Activated gamma-delta T cell treated with anti-CD3 and anti-CD28 coated beads, Interleukin-2, amount 50 U/mL, for 16 hours (primary cell): ENCODE results near the gene MRPS18A.
"Not testable (repeated sequence)": the region's sequence is repeated elsewhere in the genome, so short reads cannot be mapped to it uniquely, and the experiment has no call there.

ENCODE experiments used
- DNase-seq: peaks from one replicate; pipeline ENCODE4 v3.0.0-alpha.2; 2020; ENCODE audit warnings: low read depth

MRPS18A gene

DNA sequence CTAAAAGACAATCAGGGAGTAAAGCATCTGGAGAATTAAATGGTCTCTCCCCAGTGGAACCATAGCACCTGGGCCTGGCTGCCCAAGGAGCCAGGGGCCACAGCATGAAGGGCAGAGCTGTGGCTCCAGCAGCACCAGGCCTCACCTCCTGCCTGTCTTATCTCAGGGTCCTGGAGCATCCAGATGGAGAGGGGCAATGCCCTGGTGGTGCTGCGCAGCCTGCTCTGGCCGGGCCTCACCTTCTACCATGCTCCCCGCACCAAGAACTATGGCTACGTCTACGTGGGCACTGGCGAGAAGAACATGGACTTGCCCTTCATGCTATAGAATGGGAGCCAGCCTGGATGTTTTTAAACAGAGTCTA is 17.0 kb downstream of the MRPS18A start:
- no peak for DNase-seq

DNA sequence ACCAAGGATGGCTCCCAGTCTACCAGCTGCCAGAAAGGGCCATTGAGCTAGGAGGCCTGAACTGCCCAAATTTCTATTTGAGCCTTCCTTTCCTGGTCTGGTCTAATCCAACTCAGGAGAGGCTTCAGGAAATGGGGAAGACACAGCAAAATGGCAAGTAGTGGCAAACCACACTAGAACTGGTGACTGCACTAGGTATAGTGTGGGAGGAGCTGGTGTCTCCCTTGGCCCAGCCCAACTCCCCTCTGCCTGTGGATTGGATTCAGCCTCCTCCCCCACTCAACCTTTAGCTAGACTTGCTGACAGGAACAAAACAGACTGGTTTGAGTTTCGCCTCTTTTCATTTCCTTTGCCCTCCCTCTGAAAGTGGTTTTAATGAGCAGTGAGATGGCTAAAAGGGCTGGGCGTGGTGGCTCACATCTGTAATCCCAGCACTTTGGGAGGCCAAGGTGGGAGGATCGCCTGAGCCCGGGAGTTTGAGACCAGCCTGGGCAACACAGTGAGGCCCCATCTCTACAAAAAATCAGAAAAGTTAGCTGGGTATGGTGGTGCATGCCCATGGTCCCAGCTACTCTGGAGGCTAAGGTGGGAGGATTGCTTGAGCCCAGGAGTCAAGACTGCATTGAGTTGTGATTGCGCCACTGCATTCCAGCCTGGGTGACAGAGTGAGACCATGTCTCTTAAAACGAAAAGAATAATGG is 17.5 kb downstream of the MRPS18A start:
- DNase-seq = no peak

DNA sequence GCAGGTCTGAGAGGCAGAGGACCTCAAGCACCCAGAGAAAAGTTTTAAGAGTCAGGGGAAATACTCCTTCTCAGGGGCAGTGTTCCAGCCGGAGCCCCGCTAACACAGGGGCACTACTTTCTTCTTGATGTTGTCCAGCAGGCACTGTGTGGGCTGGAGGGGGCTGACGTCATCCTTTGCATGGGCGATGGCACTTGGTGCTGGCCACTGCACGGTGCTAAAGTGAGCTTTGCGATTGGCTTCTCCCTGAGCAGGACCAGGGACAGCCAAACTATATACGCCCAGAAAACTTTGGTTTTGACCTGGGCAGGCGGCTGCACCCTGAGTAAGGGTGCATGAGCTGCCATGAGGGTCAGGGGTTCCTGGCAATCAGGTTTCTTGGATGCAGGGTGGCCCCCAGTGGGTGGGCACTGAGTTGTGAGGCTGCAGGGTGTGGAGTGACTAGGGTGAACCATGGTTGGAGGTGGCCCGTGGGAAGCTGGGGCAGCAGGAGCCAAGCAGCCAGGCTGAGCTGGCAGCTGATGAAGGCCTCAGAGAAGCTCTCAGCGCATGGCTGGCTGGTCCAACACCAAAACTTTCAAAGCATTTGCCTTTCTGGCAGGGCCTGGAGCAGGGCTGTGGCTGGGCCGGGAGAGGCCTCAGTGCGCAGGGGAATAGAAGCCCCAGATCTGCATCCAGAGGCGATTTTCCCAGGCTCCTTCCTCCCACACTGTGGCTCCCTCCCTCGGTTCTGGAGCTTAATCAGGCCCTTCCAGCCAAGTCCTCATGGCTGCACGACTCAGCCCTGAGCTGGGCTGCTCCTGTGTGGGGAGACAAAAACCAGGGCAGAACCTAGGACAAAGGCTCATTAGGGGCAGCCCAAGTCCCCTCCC is 18.3 kb downstream of the MRPS18A start:
- DNase-seq = no peak

DNA sequence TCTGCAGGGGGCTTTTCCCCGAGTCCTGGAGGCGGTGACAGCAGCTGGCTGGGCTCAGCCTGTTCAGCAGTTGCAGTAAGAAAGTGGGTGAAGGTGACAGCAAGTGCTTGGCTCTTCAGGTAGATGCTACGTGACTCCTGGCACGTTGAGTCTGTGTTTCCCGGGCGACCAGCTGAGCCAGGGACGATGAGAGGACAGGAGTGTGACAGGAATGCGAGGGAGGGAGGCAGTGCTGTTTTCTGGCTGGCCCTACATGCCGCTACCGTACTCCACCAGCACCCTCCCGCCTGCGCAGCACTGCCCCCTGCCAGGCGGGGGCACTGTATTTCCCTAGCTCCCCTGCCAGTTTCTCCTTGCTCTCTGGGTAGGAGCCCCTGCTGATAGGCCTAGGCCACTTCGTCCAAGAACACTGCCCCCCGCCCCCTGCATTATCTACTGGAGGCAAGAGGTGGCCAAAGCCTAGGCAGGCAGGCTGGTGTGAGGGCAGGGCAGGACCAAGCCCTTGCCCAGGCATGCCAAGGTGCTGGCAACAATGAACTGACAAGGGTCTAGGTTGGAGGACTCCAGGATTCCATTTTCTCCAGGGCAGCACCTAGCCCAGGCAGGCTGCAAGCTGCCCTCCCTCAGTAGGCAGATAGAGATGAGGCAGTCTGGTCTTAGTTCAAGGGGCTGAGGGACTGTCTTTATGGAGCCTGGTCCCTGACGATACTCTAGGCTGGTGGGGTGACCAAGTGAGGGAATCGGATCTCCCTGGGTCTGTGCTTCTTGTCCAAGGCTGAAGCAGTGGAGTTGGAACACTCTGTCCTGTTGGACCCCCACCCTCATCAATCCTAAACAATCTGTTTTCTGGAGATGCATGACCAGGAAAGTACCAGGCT is 19.2 kb downstream of the MRPS18A start:
- peak; percentile 9 for DNase-seq

DNA sequence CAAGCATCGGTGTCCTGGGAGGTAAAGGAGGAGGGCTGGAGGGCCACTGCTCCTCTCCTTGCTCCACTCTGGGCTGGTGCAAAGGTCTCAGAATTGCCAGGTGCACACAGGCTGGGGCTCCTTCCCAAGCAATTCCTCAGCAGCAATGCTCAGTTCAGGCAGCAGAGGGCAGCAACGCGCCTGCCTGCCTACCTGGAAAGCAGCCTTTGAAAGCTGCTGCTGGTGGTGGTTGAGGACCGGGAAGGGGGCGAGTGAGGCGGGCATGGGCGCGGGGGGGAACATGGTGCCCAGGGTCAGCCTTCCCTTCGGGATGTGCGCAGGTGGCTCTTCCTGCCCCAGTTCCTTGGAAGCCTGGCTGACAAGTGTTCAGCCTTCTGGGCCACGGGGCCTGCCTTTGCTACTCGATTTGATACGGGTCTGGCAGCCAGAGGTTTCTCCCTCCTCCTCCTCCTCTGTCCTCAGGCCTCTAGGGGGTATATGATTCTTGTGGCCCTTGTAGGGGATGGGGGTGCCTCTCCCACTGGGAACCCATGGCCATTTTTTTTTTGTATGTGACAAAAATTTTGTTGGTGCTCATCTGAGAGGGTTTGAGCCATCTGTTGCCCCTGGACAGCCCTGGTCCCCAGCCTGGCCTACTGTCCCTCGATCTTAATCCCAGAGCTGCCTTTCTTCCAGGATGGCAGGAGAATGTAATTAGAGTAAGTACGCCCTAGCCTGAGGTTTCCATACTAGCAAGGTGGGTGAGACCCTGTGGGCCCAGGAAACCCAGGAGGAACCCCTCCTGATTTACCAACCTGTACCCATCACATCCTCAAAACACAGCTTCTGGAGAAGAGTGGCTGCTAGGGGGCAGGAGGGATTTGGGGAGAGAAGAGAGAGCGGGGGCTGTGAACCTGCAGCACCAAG is 20.1 kb downstream of the MRPS18A start:
- peak; percentile 54 for DNase-seq

DNA sequence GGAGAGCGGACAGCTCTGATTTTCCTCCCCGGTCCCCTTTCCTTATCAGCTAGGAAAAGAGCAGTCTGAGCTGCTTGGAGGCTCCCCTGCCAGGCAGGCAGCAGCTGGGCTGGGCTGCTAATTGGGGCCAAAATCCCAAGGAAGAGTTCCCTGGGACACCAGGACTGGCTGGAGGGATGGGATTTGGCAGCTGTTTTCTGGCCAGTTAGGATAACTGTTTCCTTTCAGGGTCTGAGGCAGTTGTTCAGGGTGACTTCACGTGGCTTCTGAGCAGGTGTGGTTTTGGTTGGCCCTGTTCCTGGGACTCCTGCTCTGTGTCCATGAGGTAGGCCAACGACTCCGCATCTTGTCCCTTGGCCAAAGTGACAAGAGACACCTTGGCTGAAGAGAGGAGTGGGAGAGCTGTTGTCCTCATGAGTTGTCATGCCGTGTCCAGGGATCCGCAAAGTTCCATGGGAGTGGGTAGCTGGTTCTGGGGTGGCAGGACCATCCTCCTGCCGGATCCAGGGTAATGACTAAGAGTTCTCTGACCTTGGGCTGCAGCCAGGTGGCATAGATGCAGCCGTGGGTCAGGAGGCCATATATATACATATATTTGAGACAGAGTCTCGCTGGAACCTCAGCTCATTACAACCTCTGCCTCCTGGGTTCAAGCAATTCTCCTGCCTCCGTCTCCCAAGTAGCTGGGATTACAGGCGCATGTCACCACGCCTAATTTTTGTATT is 21.2 kb downstream of the MRPS18A start:
- DNase-seq = no peak

DNA sequence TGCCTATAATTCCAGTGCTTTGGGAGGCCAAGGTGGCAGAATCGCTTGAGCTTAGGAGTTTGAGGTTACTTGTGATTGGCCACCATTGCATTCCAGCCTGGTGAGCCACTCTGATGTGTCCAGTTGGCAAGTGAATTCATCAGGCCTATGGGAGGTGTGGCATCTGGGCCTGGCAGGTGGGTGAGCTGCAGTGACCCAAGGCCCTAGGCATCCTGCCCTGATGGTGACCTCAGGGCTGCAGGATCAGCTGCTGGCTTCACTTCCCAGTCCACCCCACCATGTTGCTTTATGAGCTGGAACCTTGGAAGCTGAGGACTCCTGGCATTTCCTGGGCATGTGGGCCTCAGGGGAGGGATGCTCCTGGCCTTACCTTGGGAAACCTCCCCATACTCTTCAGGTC is 22.2 kb downstream of the MRPS18A start:
- DNase-seq = no peak

DNA sequence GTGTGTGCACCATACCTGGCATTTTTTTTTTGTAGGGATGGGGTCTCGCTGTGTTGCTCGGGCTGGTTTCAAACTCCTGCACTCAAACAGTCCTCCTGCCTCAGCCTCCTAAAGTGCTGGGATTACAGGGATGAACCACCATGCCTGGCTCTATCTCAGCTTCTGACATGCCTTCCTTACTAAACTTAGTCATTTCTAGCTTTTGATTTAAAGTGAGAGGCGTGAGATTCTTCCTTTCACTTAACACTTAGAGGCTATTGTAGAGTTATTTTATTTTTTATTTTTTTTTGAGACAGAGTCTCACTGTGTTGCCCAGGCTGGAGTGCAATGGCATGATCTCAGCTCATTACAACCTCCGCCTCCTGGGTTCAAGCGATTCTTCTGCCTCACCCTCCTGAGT is 24.6 kb downstream of the MRPS18A start:
- DNase-seq = not testable (repeated sequence)

DNA sequence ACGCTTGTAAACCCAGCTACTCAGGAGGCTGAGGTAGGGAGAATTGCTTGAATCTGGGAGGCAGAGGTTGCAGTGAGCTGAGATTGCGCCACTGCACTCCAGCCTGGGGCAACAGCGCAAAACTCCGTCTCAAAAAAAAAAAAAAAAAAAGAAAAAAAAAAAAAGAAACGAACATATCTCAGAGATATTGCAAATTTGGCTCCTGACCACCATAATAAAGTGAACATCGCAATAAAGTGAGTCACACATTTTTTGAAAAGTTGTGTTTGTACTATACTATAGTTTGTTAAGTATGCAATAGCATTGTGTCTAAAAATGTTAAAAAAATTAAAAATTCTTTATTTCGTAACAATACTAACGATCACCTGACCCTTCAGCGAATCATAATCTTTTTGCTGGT is 29.4 kb downstream of the MRPS18A start:
- DNase-seq = no peak

DNA sequence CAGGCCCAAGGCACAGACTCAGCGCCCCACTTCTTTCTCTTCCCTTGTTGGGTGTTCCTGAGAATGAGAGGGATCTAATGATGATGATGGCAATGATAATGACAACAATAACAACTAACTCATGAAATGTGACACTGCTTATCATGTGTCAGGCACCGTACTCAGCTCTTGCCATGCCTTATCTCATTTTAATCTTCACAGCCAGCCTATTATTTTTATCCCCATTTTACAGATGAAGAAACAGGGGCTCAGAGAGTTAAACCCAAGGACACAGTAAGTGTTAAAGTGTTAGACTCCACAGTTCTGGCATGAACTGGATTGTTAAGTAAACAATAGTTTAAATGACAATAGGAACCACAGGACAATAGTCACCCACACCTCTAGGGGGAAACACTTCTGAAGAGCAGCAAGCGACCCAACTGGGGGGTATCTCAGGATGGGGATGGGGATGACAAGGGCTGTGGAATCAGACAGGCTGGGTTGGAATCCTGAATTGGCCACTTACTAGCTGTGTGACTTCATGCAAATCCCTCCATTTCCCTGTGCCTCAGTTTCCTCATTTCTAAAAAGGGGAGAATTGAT is 30.3 kb downstream of the MRPS18A start:
- DNase-seq = no peak

DNA sequence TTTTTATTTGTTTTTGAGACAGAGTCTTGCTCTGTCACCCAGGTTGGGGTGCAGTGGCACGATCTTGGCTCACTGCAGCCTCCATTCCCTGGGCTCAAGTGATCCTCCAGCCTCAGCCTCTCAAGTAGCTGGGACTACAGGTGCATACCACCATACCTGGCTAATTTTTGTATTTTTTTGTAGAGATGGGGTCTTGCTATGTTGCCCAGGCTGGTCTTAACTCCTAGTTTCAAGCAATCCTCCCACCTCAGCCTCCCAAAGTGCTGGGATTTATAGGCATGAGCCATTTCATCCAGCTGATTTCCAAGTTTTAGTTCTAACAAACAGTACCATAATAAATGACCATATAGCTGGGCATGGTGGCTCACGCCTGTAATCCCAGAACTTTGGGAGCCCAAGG is 34.8 kb downstream of the MRPS18A start:
- DNase-seq = not testable (repeated sequence)

DNA sequence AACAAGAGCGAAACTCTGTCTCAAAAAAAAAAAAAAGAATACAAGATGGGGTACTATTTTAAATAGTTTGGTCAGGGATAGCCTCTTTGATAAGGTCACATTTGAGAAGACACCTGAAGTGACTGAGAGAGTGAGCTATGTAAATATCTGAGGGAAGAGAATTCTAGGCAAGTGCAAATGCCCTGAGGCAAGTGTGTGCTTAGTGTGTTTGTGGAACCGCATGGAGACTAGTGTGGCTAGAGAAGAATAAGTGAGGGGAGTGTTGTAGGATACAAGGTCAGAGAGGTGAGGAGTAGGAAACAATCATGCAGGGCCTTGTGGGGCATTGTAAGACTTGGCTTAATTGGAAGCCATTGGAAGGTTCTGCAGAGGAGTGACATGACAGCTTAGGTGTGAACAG is 39.3 kb downstream of the MRPS18A start:
- no peak for DNase-seq

DNA sequence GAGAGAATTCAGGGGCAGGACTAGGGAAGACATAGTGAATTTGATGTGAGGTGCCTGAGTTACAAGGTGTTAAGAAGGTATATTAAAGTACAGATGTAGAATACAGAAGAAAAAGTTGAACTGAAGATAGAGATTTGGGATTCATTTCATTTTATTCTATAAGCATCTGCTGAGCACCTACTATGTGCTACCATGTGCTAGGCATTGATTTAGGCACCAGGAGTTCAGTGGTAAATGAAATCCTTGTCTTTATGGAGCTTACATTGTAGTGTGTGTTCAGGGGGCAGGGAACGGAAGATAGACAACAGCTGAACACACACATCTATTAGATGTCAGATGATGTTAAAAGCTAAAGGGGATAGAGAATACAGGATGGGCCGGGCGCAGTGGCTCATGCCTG is 40.0 kb downstream of the MRPS18A start:
- no peak for DNase-seq

DNA sequence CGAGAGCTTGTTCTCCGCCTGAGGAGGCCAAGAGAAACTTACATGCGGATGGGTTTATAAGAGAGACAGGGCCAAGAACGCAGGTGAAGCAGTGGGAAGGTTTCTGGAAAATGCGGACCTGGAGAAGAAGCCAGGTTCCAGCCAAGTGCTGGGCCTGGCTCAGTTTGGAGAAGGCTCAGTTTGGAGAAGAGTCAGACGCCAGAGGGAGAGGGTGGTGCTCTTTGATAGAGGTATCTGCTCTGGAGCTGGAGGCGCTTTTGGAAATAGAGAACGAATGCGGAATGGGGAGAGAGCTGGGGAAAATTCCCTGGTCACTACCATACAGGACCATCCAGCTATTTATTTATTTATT is 42.0 kb downstream of the MRPS18A start:
- DNase-seq = no peak

DNA sequence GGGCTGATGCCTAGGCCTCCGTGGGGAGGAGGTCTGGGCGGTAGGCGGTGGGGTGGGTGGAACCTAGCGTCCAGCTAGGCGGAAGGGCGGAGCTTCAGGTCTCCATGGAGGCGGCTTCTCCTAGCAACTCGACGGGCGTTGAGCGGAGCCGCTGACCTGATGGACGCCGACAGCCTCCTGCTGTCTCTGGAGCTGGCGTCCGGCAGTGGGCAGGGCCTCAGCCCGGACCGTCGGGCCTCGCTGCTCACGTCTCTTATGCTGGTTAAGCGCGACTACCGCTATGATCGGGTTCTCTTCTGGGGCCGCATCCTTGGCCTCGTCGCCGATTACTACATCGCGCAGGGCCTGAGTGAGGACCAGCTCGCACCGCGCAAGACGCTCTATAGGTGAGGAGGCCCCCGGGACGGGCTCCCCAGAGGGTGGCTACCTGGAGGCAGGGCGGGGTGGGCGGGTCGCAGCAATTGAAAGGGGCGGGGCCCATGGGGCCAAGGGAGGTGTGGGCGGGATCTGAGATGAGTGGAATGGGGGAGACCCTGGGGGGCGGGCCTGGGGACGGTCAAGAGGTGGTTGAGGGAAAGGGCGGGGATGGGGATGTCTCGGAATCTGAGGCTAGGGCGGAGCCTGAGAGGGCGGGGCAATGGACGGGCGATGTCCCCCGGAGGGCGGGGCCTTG is 42.5 kb downstream of the MRPS18A start, which contains the start of gene RSPH9:
RSPH9 (plus strand) TSS at position 97 of the 673 bp plus-strand sequence; CDS start at position 160, 63 bp downstream.
- peak; percentile 40 for DNase-seq

DNA sequence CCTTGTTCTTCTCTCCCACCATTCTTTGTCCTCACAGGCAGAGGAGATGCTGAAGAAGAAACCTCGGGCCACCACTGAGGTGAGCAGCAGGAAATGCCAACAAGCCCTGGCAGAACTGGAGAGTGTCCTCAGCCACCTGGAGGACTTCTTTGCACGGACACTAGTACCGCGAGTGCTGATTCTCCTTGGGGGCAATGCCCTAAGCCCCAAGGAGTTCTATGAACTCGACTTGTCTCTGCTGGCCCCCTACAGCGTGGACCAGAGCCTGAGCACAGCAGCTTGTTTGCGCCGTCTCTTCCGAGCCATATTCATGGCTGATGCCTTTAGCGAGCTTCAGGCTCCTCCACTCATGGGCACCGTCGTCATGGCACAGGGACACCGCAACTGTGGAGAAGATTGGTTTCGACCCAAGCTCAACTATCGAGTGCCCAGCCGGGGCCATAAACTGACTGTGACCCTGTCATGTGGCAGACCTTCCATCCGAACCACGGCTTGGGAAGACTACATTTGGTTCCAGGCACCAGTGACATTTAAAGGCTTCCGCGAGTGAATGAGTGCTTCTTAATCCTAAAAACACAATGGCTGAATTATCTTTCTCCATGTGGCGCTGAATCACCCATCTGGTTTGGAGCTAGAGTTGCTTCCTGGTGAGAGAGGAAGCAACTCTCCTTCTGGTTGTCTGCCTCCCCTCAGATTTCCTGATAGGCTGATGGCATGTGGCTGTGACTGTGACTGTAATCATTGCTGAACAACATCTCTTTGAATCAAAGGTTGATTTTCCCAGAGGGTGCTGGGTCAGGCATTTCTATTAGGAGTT is 47.4 kb downstream of the MRPS18A start:
- DNase-seq = no peak

DNA sequence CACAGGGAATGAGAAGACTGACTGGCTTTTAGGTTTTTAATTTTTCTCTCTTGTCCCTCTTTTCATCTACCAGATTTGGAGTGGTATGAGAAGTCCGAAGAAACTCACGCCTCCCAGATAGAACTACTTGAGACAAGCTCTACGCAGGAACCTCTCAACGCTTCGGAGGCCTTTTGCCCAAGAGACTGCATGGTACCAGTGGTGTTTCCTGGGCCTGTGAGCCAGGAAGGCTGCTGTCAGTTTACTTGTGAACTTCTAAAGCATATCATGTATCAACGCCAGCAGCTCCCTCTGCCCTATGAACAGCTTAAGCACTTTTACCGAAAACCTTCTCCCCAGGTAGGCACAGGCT is 51.3 kb downstream of the MRPS18A start:
- DNase-seq = no peak

DNA sequence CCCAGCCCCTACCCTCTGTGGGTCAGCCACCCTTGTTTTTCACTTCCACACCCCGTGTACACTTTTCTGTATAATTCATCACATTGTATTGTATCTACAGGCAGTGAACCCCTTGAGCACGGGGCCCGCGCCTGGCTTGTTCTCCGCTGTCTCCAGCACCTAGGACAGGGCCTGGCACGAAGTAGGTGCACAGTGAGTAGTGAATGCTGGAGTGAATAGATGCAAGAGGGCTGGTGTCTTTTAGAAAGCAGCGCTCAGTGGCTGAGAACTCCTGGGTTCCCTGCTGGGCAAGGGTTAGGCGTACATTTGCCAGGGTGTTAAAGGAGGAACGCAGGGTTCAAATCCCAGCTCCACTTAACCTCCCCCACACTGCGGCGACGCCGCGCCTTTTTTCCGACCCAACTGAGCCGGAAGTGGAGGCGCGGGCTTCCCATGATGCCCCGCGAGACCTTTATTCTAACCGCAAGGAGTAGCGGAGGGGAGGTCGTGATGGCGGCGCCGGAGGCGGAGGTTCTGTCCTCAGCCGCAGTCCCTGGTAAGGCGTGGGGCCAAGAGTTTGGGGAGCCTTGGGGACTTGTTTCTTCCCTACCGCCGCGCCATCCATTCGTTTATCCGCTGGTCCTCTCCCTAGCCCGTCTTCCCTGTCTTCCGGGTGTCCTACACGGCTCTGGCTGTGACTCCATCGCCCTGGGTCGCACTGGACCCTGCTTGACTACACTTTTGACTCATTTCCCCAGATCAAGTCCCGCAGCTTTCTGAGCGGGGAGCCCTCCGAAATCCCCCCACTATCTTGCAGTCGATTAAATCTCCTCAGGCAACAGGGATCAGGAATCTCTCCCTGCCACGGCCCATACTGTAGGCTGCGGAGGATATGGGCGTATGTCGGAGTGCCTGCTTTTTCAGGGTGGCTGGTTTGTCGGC is 51.9 kb downstream of the MRPS18A start, which contains the start of gene MAD2L1BP:
MAD2L1BP (plus strand) TSS at position 454 of the 921 bp plus-strand sequence; CDS start at position 490, 36 bp downstream.
- peak; percentile 80 for DNase-seq
